ENCODE data around the gene ACVRL1. TPM values are rescaled to one million over a fixed set of nuclear protein-coding genes. Genes with fewer than 3 reads are reported as not detected.

The ACVRL1 gene
- total and polyA plus RNA-seq, 4 donors: 3.1 to 7.9 (median 6.1) TPM

GRCh38 chr12:51865757-51866270 lies 41.5 kb upstream of the ACVRL1 start (continued):
- TF ChIP-seq HNF4A (conservative IDR thresholded peaks at IDR 0.05): no peak
- TF ChIP-seq MAX (IDR thresholded peaks at IDR 0.05): no peak
- TF ChIP-seq HNF4G (IDR thresholded peaks at IDR 0.05): no peak
- TF ChIP-seq REST (IDR thresholded peaks at IDR 0.05): no peak

GRCh38 chr12:51866324-51866723 lies 41.0 kb upstream of the ACVRL1 start:
- no peaks in the 10 kb centered on the region for H3K9me3 ChIP-seq (ENCODE audit: control insufficient read depth in 4 of 4, low read length in 3 of 4)
- DNase-seq (ENCODE audit: low spot score): no peak
- no peak overlapping the region for H3K4me3 ChIP-seq (ENCODE audit: low read depth in 1 of 3, low read length in 3 of 3)
- no peak overlapping the region for H3K9ac ChIP-seq (ENCODE audit: low read depth in 1 of 2, low read length in 2 of 2)
- no peak overlapping the region for H3K27ac ChIP-seq (ENCODE audit: low read depth in 1 of 2, low read length in 2 of 2)
- peaks cover 0 to 19% (median 6%) of the 10 kb centered on the region in 4 donors for H3K4me1 ChIP-seq (ENCODE audit: control insufficient read depth in 4 of 4, insufficient read depth in 4 of 4, low read length in 3 of 4)
- H3K27me3 ChIP-seq (ENCODE audit: control insufficient read depth in 4 of 4, insufficient read depth in 4 of 4, low read length in 3 of 4): peaks cover 0 to 2% (median 0%) of the 10 kb centered on the region in 4 donors
- no peaks in the 10 kb centered on the region for H3K36me3 ChIP-seq (ENCODE audit: control insufficient read depth in 4 of 4, insufficient read depth in 3 of 4, low read depth in 1 of 4, low read length in 3 of 4)
- TF ChIP-seq MAX (IDR thresholded peaks at IDR 0.05) (no peak), ZBTB33 (IDR thresholded peaks at IDR 0.05) (no peak), EGR1 (IDR thresholded peaks at IDR 0.05; ENCODE audit: low read depth in 2 of 2) (no peak), YY1 (IDR thresholded peaks at IDR 0.05) (no peak), JUND (IDR thresholded peaks at IDR 0.05) (no peak), FOXA2 (IDR thresholded peaks at IDR 0.05) (no peak), NR2F2 (IDR thresholded peaks at IDR 0.05) (no peak), REST (IDR thresholded peaks at IDR 0.05) (no peak)
- 87% methylated on average over 4 of the region's 4 CpGs for WGBS

Measured in liver (tissue), 9 donors.